HTERT RPE-1 (cell line): Measurements from ENCODE around the gene ANKS4B.
"Not testable (repeated sequence)": the region's sequence is repeated elsewhere in the genome, so short reads cannot be mapped to it uniquely, and the experiment has no call there.

ENCODE experiments used
- in situ Hi-C: fragments of 300-500 bp; cut with MboI; formaldehyde crosslinking; loops from 4 replicates; pipeline ENCODE4 v1.14.3; 2020; ENCODE audit warnings: low sequenced_read_pairs

ANKS4B gene, protein sequence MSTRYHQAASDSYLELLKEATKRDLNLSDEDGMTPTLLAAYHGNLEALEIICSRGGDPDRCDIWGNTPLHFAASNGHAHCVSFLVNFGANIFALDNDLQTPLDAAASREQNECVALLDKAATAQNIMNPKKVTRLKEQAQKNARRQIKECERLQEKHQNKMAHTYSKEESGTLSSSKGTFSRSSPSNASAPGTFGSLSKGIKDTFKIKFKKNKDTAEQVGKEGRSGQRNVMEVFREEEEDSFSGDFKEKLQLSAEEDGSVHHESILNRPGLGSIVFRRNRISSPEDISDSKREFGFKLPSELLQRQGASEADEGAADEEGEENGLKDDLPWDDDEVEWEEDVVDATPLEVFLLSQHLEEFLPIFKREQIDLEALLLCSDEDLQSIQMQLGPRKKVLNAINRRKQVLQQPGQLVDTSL

DNA sequence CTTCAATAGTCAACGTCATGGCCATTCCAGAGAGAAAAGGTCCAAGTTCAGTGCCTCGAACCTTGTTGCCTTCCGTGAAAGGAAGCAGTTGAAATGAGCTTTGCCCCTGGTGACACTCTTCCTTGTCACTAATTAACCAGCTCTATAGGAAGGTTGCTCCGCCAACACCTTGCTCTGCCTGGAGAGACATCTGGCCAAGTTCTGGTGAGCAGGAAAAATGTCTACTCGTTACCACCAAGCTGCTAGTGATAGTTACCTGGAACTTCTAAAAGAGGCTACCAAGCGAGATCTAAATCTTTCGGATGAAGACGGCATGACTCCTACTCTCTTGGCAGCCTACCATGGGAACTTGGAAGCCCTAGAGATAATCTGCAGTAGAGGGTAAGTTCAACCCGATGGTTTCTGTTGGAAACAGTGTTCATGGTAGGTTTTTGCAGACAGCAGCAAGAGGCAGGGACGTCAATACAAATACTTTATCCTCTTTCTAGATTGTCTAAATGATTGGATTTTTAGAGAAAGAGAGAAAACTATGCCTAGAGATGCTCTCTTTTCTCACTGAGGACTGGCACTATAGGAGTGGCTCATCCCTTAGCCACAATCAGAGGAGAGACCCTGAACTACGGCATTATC, at the start of gene ANKS4B:
TSS of gene ANKS4B (plus strand) at position 179 of the 630 bp plus-strand sequence. CDS start at position 218, 39 bp downstream.
- in situ Hi-C loops: no loop called here

DNA sequence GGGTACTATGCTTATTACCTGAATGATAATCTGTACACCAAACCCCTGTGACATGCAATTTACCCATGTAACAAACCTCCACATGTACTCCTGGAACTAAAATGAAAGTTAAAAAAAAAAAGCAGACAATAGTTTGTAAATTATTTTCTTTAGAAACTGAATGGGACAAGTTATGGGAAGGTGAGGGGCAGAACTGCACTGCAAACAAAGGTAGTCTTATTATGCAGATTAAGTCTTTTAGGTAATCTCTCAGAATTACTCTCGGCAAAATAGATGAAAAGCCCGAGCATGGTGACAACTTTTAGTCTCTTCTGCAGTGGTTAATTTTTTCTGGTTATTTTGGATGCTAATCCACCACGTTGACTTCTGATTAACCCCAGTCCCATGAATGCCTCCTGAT, 49.5 kb upstream of the ANKS4B start:
- in situ Hi-C loops: no loop called here

GRCh38 chr16:21184834-21185233, 48.7 kb upstream of the ANKS4B start:
- in situ Hi-C loops: no loop called here

- in situ Hi-C loops: no loop called here
Observed at GRCh38 chr16:21185659-21186325, 47.7 kb upstream of the ANKS4B start.

GRCh38 chr16:21186326-21186691, 47.2 kb upstream of the ANKS4B start:
- in situ Hi-C loops: no loop called here

GRCh38 chr16:21189311-21189710, 44.2 kb upstream of the ANKS4B start:
- in situ Hi-C loops: no loop called here

- in situ Hi-C loops: no loop called here
Observed at GRCh38 chr16:21190013-21190412, 43.5 kb upstream of the ANKS4B start.

- in situ Hi-C loops: no loop called here
Observed at GRCh38 chr16:21190599-21190998, 42.9 kb upstream of the ANKS4B start.

DNA sequence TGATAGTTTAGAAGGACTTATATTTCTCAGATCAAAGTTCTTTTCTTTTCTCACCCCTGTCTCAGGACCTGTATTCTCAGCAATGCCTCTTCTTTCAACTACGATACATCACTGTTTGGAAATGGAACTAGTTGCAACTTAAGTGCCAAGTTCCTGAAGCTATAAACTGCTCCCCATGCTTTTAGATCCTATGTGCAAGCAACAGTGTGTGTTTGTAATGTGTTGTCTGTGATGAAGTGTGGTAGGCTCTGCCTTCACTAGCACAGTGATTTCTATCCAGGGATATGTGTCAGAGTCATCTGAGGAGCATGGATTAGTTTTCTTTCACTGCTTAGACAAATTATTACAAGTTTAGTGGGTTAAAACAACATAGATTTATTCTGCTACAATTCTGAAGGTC, 40.5 kb upstream of the ANKS4B start:
- in situ Hi-C loops: no loop called here

DNA sequence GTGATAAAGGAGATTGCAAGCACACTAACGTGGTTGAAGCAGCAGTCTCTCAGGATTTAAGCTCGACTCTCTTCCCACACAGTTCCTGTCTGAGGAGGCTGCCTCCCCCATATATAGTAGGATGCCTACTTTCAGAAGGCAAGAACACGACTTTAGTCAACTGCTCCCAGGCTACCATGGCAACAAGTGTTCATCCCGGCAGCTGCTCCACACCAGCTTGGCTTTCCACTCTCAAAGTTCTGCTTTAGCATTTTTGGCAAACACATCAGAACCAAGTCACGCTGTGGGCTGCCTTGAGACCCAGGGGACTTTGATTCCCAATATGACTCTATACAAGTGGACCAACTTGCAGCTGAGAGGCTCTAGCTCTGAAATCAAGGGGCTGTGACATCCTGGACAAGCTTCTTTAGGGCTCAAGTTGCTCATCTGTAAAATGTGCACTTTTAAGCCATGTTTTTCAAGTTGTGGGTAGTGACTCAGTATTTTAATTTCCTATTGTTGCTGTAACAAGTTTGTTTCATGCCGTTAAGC, 38.7 kb upstream of the ANKS4B start:
- in situ Hi-C loops: no loop called here

DNA sequence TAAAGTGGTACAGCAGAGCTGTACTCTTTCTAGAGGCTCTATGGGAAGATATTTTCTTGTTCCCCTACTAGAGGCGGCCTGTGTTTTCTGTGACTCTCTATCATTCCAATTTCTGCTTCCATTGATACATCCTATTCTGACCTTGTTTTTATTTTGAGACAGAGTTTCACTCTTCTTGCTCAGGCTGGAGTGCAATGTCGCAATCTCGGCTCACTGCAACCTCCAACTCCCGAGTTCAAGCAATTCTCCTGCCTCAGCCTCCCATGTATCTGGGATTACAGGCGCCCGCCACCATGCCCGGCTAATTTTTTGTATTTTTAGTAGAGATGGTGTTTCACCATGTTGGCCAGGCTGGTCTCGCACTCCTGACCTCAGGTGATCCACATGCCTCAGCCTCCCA, 38.2 kb upstream of the ANKS4B start:
- in situ Hi-C loops: not testable (repeated sequence)

DNA sequence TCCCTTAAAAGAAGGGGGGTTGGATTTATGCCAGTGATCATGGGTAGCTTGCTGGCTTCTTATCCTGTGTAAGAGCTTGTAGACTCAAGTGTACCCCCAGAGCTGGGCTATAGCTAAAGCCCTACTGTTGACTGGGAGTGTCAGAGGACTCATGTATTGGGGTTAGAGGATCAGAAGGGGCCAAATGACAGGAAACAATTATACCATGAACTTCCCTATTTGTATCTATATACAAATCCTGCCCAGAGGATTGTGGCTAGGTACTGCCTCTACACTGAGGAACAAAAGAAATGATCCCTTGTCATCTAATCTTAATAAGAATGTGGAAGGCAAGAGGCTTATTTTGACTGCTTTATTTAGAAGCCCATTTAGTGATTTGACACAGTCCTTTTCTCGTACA, 36.4 kb upstream of the ANKS4B start:
- in situ Hi-C loops: no loop called here

DNA sequence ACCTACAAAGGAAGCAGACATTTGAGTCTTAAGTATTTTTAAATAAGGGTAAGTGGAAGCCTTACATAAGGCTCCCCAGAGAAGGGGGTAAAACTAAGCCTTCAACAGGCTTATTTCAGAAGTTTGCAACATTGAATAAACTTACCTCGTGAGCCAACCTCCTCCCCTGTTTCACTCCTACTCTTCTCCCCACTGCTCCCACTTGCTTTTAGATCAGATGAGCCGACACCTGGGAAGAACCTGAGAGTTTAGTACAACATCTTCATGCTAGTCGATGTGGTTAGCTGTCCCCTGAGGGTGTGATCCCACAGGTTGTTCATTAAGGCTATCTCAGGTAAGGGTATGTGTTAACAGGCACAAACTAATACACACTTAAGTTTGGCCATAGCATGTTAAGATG, 35.9 kb upstream of the ANKS4B start:
- in situ Hi-C loops: no loop called here

GRCh38 chr16:21199607-21200218, 33.8 kb upstream of the ANKS4B start:
- in situ Hi-C loops: no loop called here

GRCh38 chr16:21203155-21203797, 30.2 kb upstream of the ANKS4B start:
- in situ Hi-C loops: no loop called here

DNA sequence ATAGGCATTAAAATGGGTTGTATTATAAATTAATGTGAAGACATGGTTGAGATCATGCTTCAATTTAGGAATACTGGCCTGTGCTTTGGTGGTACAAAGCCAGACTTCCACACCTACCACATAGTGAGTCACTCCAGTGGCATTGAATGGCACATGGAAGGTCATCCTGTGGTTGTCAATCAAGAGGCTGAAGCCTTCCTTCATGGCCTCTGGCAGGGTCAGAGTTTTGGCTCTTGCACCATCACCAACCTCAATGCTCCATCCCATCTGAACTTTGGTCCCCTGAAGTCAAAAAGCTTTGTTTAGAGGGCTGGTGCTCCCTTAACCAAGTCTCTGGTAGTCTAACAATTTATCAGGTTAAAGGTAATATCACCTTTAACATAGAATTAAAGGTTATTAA, 28.2 kb upstream of the ANKS4B start:
- in situ Hi-C loops: no loop called here

DNA sequence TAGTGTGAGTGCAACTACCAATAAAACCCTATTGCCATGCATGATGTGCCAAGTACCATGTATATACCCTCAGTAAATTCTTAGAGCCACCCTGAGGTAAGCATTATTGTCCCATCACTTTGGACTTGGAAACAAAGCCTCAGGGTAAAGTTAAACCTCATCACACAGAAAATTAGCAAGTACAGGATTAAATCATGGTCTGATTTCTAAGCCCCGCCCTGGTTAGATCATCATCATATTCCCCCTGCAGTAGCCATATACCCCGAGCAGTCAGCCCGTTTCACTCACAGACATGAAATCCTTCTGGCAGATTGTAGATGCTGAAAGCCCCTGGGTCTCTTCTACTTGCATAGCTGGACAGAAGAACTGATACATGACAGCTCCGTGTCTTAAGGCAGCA, 26.9 kb upstream of the ANKS4B start:
- in situ Hi-C loops: no loop called here

GRCh38 chr16:21208446-21209230, 24.9 kb upstream of the ANKS4B start:
- in situ Hi-C loops: no loop called here

DNA sequence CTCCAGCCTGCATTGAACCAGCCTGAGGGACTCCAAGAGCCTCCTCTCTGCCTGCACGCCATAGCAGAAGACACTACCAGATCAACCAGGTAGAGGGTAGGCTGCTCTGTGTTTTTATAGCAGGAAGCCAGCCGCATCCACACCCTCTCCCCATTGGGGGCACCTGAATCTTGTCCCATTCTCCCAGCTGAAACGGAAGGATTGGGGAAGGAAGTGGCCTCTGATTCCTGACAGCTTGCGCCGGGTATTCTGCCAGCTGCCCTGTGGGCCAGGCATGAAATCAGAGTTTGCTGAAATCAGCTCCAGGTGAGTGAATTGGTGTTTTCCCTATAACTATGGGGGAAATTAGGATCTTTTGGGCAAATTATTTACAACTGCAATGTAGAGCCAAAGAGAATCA, 22.0 kb upstream of the ANKS4B start, which contains the start of gene ZP2:
TSS of gene ZP2 (minus strand) at position 89 of the 400 bp plus-strand sequence. CDS start at position 62, 27 bp downstream.
- in situ Hi-C loops: no loop called here

DNA sequence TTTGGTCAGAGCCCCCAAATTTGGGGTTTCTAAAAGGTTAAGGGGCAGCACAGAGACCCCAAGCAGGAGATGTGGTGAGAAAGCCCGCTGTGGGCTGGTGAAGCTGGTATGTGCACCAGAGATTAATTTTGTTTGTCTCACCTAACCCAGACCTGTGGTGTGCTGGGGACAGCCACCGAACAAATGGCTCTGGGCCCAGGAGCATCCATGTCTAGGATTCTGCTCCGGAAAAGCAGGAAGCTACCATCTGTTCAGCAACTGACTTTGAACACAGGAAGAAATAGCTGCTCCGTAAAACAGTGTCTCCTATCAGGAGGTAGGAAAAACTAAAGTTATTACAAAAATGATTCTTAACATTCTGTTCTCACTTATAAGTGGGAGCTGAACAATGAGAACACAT, 19.4 kb upstream of the ANKS4B start:
- in situ Hi-C loops: no loop called here
